ENCODE data around the gene LITAFD.

LITAFD gene

GRCh38 chr16:8888951-8889892 lies 7.1 kb downstream of the LITAFD start:
- TF ChIP-seq CTCF (IDR thresholded peaks at IDR 0.05; ENCODE audit: extremely low read depth, missing control alignments): no peak
- no peak for DNase-seq (ENCODE audit: low spot score)

- no peak for DNase-seq (ENCODE audit: low spot score)
- no peak for TF ChIP-seq CTCF (IDR thresholded peaks at IDR 0.05; ENCODE audit: extremely low read depth, missing control alignments)
Observed at GRCh38 chr16:8889893-8890548, 7.9 kb downstream of the LITAFD start.

- no peak for TF ChIP-seq CTCF (IDR thresholded peaks at IDR 0.05; ENCODE audit: extremely low read depth, missing control alignments)
- no peak for DNase-seq (ENCODE audit: low spot score)
Observed at GRCh38 chr16:8890549-8890921, 8.4 kb downstream of the LITAFD start.

GRCh38 chr16:8892101-8892575 lies 10.0 kb downstream of the LITAFD start:
- DNase-seq (ENCODE audit: low spot score): no peak
- TF ChIP-seq CTCF (IDR thresholded peaks at IDR 0.05; ENCODE audit: extremely low read depth, missing control alignments): no peak

GRCh38 chr16:8893426-8893825 lies 11.3 kb downstream of the LITAFD start:
- DNase-seq (ENCODE audit: low spot score): no peak
- TF ChIP-seq CTCF (IDR thresholded peaks at IDR 0.05; ENCODE audit: extremely low read depth, missing control alignments): no peak

GRCh38 chr16:8893976-8894690 lies 12.0 kb downstream of the LITAFD start:
- no peak for DNase-seq (ENCODE audit: low spot score)
- no peak for TF ChIP-seq CTCF (IDR thresholded peaks at IDR 0.05; ENCODE audit: extremely low read depth, missing control alignments)

Measured in GM20000 (cell line).